ENCODE results near the gene DPH3. TPM values are rescaled to one million over a fixed set of nuclear protein-coding genes. Genes with fewer than 3 reads are reported as not detected.

Gene DPH3
- total RNA-seq, 1 donor from 2014 or later: 23.1 TPM

DNA sequence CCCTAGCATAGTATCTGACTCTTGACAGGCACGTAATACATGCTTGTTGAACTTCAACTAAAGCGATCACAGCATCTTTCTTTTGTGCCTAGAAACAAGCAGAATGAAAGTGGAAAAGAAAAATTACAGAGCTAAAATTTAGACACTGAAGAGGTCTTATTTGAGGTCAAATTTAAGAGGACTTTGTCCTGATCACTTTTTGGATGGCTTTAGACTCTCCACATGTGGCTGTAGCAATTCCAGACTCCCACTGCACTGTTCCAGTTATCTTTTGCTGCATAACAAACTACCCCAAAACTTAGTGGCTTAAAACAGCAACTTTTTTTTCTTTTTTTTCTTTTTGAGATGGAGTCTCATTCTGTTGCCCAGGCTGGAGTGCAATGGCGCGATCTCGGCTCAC lies 23.5 kb downstream of the DPH3 start:
- intact Hi-C loops (cut with DNase I): loop anchor here (10.0 kb wide), 1 partner anchor 606 kb away; no protein-coding TSS in a partner anchor
- DNase-seq (ENCODE audit: low spot score): no peak

DNA sequence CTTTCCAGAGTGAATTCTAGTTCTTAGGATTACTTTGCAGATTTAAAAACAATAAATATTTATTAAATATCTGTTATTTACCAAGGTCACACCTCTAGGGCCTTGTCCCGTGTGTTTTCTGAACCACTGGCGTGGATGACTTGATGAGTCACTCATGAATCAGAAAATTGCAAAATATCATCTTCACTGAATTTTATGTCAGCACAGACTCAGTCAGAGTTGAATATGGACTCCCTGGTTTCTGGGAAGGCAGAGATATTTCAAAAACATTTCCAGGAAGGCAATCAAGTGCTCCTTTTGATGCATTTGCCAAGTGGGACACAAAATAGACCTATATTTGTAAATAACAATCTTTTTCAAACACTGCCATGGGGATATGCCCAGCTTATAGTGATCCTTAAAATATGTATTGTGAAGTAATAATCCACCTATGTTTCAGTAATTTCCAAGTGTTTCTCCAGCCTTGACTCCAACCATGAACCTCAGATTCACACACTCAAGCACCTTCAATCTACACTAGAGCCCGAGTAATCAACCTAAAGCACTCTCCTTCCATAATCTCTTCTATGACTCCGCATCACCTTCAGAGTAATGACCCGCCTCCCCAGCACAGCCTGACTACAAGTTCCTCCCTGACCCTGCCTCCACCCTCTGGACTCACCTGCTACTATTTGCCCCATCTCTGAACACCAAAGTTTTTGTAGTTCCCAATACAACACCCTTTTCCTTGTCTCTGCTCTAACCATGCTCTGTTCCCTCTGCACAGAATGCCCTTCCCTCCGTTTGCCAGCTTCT lies 24.3 kb downstream of the DPH3 start:
- DNase-seq (ENCODE audit: low spot score): no peak
- intact Hi-C loops (cut with DNase I): loop anchor here (10.0 kb wide), 1 partner anchor 606 kb away; no protein-coding TSS in a partner anchor

DNA sequence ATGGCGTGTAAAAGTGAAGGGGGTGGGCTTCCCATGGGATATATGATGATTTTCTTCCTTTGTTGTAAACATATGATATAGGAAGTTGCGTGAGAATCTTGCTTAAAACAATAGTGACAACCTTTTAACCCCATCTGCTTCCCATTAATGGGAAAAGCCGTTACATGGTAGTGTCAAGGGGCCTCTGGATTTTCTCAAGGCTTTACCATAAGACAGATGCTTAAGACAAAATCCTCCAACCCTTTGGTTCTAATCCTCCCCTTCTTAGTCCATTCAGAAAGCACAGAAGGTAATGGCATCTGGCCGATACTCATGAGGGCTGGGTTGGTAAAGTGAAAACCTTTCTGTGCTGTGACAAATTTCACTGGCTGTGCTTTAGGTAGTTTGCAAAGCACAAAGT lies 25.0 kb downstream of the DPH3 start:
- intact Hi-C loops (cut with DNase I): loop anchor here (10.0 kb wide), 1 partner anchor 605 kb away; no protein-coding TSS in a partner anchor
- DNase-seq (ENCODE audit: low spot score): no peak

DNA sequence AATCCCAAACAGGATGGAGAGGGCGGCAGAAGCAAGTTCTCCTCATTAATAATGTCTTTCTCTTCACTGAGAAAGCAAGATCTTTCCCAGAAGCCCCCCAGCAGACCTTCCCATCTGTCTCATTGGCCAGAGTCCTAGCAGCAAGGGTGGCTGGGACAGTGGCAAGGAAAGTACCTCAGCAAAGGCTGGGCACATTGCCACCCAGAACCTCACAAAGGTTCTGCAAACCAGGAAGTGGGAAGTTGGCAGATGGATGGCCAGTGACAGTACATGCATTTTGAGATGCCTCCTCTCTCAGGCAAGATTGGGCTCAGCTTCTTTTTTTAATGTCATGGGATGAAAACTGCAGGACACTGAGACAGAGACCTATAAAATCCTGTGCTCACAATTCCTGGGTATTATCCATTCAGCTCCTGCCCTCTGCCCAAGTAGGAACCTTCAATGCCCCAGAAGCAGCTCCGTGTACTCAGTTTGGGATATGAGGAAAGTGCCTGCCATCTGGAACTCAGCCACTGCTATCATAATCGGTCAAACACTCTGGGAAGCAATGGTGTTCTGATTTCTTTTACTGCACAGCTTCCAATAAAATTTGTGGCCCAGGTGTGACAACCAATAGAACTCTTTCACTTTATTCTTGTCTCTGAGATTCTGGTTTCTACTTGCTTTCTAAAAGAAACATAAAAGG lies 25.5 kb downstream of the DPH3 start:
- no peak for DNase-seq (ENCODE audit: low spot score)
- intact Hi-C loops (cut with DNase I): no loop called here

DNA sequence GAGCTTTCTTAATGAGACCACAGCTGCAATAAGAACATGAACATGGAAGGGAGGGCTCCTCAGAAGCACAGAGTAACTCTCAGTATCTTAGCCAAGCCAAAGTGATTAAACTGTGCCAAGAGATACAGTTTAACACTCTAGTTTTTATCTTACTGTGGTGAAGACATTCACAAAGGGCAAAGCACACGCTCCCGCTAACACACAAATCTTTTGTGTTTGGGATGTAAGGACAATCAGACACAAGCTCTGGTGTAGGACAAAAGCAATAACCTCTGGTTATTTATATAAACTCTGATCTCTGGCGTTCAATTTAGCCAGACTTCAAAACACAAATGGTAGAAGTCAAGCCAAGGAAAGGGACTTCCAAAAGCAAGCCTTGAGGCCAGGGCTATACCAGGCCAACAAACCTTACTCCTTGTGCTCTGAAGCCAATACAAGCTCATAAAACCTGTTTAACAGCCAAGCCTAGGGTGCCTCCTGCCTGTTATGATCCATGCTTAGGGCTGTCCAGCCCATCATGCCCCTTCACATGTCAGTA lies 27.8 kb downstream of the DPH3 start:
- intact Hi-C loops (cut with DNase I): no loop called here
- DNase-seq (ENCODE audit: low spot score): no peak

GRCh38 chr3:16236030-16236639 lies 28.6 kb downstream of the DPH3 start:
- intact Hi-C loops (cut with DNase I): no loop called here
- DNase-seq (ENCODE audit: low spot score): no peak

GRCh38 chr3:16234281-16234680 lies 30.5 kb downstream of the DPH3 start:
- intact Hi-C loops (cut with DNase I): no loop called here

DNA sequence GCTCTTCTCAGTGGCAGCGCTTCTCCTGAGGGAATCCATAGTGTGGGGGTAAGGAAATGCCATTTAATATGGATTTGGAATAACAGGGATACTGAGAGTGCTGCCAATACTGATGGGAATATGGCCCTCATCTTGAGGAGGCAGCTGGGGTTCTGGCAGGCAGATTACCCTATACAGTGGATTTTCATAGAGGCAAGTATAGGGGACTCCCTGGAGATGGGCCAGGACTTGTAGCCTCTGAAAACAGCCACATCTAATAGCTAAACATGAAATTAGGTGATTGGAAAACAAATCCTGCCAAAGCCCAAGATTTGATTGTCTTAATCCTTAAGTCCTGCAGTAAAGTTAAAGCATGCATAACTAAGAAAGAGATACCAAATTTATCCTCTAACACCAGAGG lies 30.9 kb downstream of the DPH3 start:
- intact Hi-C loops (cut with DNase I): no loop called here
- no peak for DNase-seq (ENCODE audit: low spot score)

More at GRCh38 chr3:16234281-16234680, 30.5 kb downstream of the DPH3 start:
- DNase-seq (ENCODE audit: low spot score): no peak

DNA sequence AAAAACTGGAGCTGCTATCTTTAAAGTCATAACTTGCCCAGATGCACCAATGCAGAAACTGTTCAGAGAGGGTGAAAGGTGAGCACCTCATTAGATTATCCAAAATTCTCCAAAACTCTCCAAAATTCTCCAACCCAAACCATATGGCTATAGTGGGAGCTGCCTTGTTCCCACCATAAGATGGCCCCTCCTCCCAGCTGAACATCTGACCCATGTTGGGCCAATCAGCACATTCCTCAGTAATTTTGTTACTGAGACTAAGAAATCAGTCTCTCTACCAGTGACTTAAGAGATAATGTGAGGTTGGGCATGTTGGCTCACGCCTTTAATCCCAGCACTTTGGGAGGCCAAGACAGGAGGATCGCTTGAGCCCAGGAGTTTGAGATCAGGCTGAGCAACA lies 32.8 kb downstream of the DPH3 start:
- no peak for DNase-seq (ENCODE audit: low spot score)
- intact Hi-C loops (cut with DNase I): no loop called here

- DNase-seq (ENCODE audit: low spot score): no peak
- intact Hi-C loops (cut with DNase I): no loop called here
Measured at GRCh38 chr3:16229681-16230080, 35.1 kb downstream of the DPH3 start.

- no peak for DNase-seq (ENCODE audit: low spot score)
- intact Hi-C loops (cut with DNase I): no loop called here
Measured at GRCh38 chr3:16227566-16227965, 37.2 kb downstream of the DPH3 start.

DNA sequence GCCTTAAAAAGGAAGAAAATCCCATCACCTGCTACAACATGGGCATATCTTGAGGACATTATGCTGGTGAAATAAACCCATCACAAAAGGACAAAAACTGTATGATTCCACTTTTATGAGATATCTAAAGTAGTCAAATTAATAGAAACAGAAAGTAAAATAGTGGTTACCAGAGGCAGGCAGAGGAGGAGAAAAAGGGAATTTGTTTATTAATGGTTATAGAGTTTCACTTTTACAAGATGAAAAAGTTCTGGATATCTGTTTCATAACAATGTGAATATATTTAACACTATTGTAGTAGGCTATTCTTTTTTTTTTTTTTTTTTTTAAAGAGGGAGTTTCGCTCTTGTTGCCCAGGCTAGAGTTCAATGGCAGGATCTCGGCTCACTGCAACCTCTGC lies 40.4 kb downstream of the DPH3 start:
- intact Hi-C loops (cut with DNase I): no loop called here
- no peak for DNase-seq (ENCODE audit: low spot score)

DNA sequence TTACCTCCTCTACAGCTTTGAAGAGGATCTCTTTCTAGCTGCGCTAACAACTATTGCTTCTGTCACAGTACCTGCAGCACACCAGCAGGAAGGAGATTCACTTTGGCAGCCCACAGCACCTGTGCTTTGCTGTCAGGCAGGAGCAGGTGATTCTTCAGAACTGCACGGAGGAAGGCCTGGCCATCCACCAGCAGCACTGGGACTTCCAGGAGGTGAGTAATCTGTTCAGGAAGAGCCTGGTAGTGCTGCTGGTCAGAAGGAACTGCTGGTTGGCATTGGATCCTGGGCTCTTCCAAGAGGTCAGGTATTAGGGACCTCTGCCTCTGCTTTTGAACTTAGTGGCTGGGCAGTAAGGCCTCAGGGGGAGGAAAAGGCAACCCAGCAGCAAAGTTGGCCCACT lies 42.2 kb downstream of the DPH3 start:
- intact Hi-C loops (cut with DNase I): no loop called here

DNA sequence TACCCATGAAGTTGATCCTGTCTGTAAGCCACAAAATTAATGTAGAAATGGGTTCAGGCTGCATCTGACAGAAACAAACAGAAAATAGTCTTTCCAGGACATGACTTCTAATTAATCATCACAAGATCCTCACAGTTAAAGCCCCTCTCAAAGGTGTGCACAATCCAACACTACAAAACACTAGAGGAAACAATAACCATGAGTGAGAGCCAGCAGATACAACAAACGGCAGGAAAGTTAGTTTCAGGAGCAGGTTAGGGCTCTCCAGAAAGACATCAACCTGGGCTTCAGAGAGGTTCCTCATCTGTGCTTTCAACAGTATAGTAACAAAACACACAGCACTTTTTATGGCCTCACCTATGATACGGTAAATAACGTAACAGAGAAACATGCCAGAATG lies 42.8 kb downstream of the DPH3 start:
- intact Hi-C loops (cut with DNase I): no loop called here

More for the DNA sequence above, 42.2 kb downstream of the DPH3 start:
- no peak for DNase-seq (ENCODE audit: low spot score)

GRCh38 chr3:16219777-16220176 lies 45.0 kb downstream of the DPH3 start:
- DNase-seq (ENCODE audit: low spot score): no peak

More for the DNA sequence above, 42.8 kb downstream of the DPH3 start:
- no peak for DNase-seq (ENCODE audit: low spot score)

DNA sequence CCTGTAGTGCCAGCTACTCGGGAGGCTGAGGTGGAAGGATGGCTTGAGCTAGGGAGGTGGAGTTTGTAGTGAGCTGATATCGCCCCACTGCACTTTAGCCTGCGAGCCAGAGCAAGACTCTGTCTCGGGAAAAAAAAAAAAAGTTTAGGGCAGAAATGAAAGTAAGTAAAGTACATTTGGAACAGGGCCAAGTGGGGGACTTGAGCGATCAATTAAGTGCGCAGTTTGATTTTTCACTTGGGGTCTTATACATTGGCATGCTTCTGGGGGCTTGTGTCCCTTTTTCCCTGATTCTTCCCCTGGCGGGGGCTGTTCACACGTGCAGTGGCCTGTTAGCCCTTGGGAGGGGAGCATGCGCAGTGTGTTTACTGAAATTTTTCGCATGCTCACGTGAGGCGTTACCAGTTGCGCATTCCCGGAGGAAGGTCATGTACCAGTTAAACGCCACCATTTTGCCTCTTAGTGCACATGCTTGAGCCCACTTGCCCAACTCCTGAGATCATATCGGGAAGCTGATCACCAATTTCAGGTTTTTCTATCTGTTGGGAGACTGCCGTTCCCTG lies 48.3 kb downstream of the DPH3 start:
- intact Hi-C loops (cut with DNase I): no loop called here
- no peak for DNase-seq (ENCODE audit: low spot score)

More at GRCh38 chr3:16219777-16220176, 45.0 kb downstream of the DPH3 start:
- intact Hi-C loops (cut with DNase I): no loop called here

GRCh38 chr3:16214366-16214765 lies 50.4 kb downstream of the DPH3 start:
- intact Hi-C loops (cut with DNase I): no loop called here
- DNase-seq (ENCODE audit: low spot score): no peak

DNA sequence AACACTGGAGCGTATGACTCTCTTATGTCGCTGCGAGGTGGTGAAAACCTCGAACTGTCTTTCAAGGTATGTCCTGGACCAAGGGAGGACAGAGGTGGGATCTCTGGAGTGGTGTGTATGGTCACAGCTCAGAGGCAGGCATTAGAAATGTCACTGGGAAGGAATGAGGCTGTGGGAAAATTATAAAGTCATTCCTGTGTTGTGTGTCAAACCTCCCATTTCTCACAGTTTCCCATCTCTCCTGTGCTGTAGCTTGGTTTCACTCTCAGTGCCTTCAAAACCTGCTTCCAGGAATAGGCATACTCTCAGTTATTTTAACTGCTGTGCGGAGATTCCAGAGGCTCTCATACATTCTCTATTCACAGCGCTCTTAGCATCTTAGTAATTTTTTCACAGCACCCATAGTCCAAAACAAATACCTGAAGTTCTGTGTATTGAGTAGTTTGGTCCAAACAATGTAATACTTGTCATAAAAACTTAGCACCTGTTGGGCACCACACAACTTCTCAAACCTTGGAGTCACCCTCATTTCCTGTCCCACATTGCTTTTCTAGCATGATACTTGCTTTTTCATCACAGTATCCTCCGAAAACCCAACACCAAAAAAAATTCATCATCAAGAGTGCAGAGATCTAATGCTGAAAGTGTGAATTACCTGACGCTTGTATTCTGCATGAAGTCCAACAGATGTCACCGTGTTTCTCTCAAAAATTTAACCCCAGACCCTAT lies 53.4 kb downstream of the DPH3 start:
- DNase-seq (ENCODE audit: low spot score): no peak
- intact Hi-C loops (cut with DNase I): no loop called here
